DMS153 (cell line): ENCODE data around the gene CDSN.

Experiments used
- DNase-seq: peaks from one replicate; lab custom pipeline; 2025; lab: John Stamatoyannopoulos, UW

CDSN gene

GRCh38 chr6:31144970-31145340, 24.7 kb upstream of the CDSN start:
- no peak for DNase-seq

- DNase-seq: no peak
These were observed 24.2 kb upstream of the CDSN start for GRCh38 chr6:31144296-31144969.

- DNase-seq: no peak
These were observed 22.9 kb upstream of the CDSN start for GRCh38 chr6:31143148-31143547.

GRCh38 chr6:31142361-31142761, 22.1 kb upstream of the CDSN start:
- DNase-seq: no peak

GRCh38 chr6:31140643-31141042, 20.4 kb upstream of the CDSN start:
- no peak for DNase-seq

- no peak for DNase-seq
These were observed 19.4 kb upstream of the CDSN start for GRCh38 chr6:31139599-31139998.

- DNase-seq: no peak
These were observed 18.7 kb upstream of the CDSN start, which contains the start of gene PSORS1C2 for GRCh38 chr6:31138982-31139381. TSS of gene PSORS1C2 (minus strand) at chr6:31139066. CDS start at chr6:31139026, 40 bp downstream.

- DNase-seq: no peak
These were observed 15.5 kb upstream of the CDSN start for GRCh38 chr6:31135710-31136109.

- DNase-seq: no peak
These were observed 12.6 kb upstream of the CDSN start for GRCh38 chr6:31132806-31133205.

GRCh38 chr6:31131595-31131994, 11.3 kb upstream of the CDSN start:
- no peak for DNase-seq

- DNase-seq: no peak
These were observed 10.5 kb upstream of the CDSN start for GRCh38 chr6:31130751-31131150.

- DNase-seq: no peak
These were observed 8.9 kb upstream of the CDSN start for GRCh38 chr6:31129130-31129529.

- DNase-seq: peak; percentile 23
These were observed 7.9 kb upstream of the CDSN start for GRCh38 chr6:31128093-31128676.

- no peak for DNase-seq
These were observed 6.3 kb upstream of the CDSN start for GRCh38 chr6:31126396-31127175.

GRCh38 chr6:31125586-31126363, 5.5 kb upstream of the CDSN start:
- DNase-seq: no peak

GRCh38 chr6:31125162-31125561, 4.9 kb upstream of the CDSN start:
- no peak for DNase-seq

GRCh38 chr6:31122791-31123706, 2.8 kb upstream of the CDSN start:
- DNase-seq: no peak

- no peak for DNase-seq
These were observed 1.0 kb upstream of the CDSN start for GRCh38 chr6:31121131-31121790.

GRCh38 chr6:31118178-31118577, 2.1 kb downstream of the CDSN start:
- DNase-seq: no peak

GRCh38 chr6:31116661-31117385, 3.4 kb downstream of the CDSN start:
- no peak for DNase-seq
